Transverse colon (tissue), 4 donors: ENCODE data around the gene STING1.

Experiments
- POLR2A ChIP-seq: fragments of 450-650 bp; IDR thresholded peaks from one replicate; pipeline ENCODE4 v1.6.1; 2016; ENCODE audit warnings: antibody characterized with exemption, mild to moderate bottlenecking, moderate library complexity
- POLR2AphosphoS5 ChIP-seq, 3 donors: sonication (generic); formaldehyde crosslinking; IDR thresholded peaks; one replicate each; pipeline ENCODE4 v1.6.1; 2016; ENCODE audit warnings: antibody characterized with exemption in 3 of 3
- TF ChIP-seq, protein P1 (sequence below), 5 experiments: fragments of 200-600 bp in 3 of 5; fragments of 450-650 bp in 2 of 5; sonication (generic) in 3 of 5; IDR thresholded peaks; 1 replicate in 2 of 5; 2 replicates in 3 of 5; pipeline ENCODE4 v1.5.1; 2016 to 2017; ENCODE audit warnings: antibody characterized with exemption in 5 of 5, inconsistent platforms in 3 of 5, mild to moderate bottlenecking in 2 of 5, moderate library complexity in 1 of 5

DNA sequence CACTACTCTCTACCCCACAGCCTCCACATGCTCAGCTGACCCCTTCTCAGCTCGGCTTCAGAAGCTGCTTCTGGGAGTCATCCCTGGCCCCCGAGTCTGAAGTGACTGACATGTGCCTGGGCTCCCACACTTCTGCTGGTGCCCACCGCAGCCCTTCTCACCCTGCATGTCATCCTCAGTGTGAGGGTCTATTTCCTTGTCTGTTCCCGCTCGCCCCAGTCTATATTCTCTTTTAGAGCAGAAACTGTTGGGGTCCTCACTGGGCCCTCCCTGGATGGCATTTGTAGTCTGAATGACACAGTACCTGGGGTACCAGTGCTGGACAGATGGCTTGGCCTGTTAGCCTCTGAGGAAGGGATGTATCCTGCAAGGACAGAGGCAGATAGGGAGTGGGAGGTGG is 25.3 kb downstream of the STING1 start:
- TF ChIP-seq, protein P1, sequence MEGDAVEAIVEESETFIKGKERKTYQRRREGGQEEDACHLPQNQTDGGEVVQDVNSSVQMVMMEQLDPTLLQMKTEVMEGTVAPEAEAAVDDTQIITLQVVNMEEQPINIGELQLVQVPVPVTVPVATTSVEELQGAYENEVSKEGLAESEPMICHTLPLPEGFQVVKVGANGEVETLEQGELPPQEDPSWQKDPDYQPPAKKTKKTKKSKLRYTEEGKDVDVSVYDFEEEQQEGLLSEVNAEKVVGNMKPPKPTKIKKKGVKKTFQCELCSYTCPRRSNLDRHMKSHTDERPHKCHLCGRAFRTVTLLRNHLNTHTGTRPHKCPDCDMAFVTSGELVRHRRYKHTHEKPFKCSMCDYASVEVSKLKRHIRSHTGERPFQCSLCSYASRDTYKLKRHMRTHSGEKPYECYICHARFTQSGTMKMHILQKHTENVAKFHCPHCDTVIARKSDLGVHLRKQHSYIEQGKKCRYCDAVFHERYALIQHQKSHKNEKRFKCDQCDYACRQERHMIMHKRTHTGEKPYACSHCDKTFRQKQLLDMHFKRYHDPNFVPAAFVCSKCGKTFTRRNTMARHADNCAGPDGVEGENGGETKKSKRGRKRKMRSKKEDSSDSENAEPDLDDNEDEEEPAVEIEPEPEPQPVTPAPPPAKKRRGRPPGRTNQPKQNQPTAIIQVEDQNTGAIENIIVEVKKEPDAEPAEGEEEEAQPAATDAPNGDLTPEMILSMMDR (IDR thresholded peaks at IDR 0.05), result no peak
- no peak for TF ChIP-seq POLR2A
- TF ChIP-seq POLR2AphosphoS5 (IDR thresholded peaks at IDR 0.05), result no peak
